Endometrial microvascular endothelial cells (primary cell): Measurements from ENCODE around the gene TRIM44. TPM values are rescaled to one million over a fixed set of nuclear protein-coding genes. Genes with fewer than 3 reads are reported as not detected.
"Not testable (repeated sequence)": the region's sequence is repeated elsewhere in the genome, so short reads cannot be mapped to it uniquely, and the experiment has no call there.

Experiments
- in situ Hi-C: cut with HindIII; loops from 2 replicates; pipeline ENCODE4 v1.10.0; 2017; ENCODE audit warnings: low sequenced_read_pairs, low pct_unique_long_range_greater_than_20kb; ENCODE audit errors: inconsistent ontology term
- total RNA-seq: library from RNA; depleted of rRNA; stranded (reverse); fragments of >200 nt; gene quantifications from one replicate; pipeline ENCODE4 v1.2.3, GENCODE V29; 2015; ENCODE audit errors: inconsistent ontology term

Gene TRIM44
- total RNA-seq, 1 donor from 2014 or later: 30.8 TPM

DNA sequence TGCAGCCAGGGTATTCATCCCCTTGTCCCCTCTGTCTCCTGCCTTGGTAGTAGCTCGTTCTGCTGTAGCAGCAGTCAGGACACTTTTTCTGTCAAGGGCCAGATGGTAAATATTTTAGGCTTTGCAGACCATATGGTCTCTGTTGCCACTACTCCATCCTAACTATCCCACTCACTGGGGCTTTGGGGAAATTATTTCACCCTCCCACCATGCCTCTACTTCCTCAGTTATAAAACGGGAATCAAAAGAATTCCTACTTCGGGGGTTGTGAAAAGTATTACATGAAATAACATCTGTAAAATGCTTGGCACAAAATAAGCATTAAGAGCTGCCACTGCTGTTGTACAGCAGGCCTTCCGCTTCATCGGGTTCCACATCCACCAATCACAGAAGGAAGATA, 191.4 kb downstream of the TRIM44 start:
- in situ Hi-C loops: no loop called here

DNA sequence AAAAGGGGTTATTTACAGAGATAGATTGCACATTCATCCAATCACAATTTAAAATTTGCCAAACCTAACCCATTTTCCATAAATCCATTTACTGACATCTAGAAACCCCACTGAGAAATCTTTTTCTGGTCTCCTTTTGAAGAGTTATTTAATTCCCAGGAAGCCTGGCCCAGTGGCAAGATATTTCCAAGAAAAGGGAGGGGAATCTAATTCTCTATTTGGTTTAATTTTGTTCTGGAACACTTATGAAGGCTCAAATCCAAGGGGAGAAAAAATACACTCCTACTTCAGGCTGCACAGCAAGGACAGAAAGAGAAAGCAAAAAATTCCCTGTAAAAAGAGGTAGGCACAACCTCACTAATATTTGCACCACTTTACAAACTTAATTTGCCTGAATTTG, 193.1 kb downstream of the TRIM44 start:
- in situ Hi-C loops: no loop called here

DNA sequence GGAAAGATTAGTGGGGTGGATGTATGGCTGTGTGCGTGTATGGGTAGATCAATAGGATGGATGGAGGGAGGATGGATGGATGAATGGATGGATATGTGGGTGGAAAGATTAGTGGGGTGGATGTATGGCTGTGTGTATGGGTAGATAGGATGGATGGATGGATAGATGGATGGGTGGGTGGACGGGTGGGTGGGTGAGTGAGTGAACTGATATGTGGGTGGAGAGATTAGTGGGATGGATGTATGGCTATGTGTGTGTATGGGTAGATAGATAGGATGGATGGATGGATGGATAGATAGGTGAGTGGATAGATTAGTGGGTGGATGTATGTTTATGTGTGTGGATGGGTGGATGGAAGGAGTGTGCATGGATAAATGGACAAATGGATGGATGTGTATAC, 193.7 kb downstream of the TRIM44 start:
- in situ Hi-C loops: no loop called here

DNA sequence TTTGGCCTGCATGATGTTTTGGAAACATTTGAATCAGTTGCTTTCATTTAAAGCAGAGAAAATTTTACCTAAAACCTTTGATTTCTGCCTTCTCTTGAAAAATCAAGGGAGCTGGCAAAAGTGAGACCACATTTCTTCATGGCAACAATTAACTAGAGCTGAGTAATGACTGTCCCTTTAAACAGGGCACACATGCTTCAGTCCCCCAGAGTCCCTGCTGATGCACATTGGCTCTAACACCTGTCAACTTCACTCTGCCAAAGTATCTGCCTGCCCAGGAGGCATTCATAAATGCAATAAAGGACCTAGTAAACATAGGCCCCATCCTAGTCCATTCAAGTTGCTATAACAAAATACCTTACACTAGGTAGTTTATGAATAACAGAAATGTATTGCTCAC, 194.2 kb downstream of the TRIM44 start:
- in situ Hi-C loops: no loop called here

DNA sequence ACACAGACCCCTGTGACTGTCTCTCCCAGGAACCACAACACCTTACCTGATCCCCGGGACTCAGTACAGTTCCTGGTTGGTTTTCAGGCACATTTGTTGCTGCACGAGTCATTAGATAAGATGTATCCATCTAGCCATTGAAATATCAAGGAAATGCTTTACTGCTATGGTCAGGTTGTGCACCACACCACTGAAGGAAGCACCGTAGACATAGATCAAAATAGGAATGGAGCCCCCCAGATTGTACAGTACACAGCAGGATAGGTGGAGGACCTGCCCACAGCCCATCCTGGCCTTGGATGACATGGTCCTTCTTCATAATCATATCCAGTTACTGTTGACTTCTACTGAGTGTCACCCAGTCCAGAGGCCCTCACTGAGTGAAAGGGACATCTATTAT, 195.3 kb downstream of the TRIM44 start:
- in situ Hi-C loops: no loop called here

DNA sequence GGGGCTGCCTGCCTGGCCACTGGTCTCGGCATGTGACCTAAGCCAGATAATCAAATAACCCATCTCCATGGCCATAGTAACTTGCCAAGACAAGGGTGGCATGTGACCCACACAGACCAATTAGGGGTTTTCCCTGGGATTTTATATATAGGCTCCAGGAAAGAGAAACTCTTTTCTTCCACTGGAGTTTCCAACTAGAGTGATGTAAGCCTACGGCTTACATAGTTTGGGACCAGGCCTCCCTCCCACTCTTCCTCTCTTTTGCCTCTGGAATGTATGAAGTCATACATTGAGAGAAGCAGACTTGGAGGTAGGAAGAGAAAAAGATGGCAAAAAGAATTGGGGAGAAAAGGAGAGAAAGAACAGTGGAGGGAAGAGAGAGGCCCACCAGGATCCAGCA, 196.7 kb downstream of the TRIM44 start:
- in situ Hi-C loops: no loop called here

DNA sequence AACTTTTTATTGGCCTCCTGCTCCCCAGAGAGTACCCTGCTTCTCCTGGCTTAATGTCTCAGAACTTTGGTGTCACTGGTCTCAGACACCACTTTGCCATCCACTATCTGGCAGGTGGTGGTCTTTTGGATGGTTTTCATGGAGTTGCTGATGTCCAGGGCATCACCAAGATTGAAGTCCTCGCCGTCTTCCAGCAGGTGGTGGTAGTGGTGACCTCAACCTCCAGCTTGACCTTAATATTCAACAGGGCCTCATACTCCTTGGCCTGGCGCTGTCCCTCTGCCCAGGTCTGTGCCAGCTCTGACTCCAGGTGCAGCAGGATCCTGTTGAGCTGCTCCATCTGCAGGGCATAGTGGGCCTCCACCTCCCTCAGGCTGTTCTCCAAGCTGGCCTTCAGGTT, 197.6 kb downstream of the TRIM44 start:
- in situ Hi-C loops: not testable (repeated sequence)

- in situ Hi-C loops: no loop called here
These were observed 198.6 kb downstream of the TRIM44 start for GRCh38 chr11:35861191-35861590.

DNA sequence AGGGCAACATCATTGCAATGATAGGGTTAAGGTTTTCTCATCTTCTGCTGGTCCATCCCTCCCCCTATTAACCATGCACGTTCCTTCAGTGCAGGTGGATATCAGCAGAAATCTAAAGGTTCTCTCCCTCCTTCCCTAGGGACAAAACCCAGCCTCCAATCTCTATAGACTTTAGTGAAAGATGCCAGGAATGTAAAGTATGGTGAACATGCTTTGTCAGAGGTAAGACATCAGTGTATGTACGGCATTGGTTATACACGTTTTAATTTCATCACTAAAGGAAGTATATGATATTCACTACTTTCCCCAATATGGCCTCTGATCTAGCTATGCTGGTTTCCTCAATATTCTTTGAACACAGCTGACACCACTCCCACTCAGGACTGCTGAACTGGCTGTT, 200.1 kb downstream of the TRIM44 start:
- in situ Hi-C loops: no loop called here

- in situ Hi-C loops: no loop called here
These were observed 201.6 kb downstream of the TRIM44 start for GRCh38 chr11:35864131-35864530.

- in situ Hi-C loops: no loop called here
These were observed 204.0 kb downstream of the TRIM44 start for GRCh38 chr11:35866601-35867000.

Other genes starting within 250 kb of the TRIM44 start
- gene SLC1A2, start 243.2 kb upstream of the TRIM44 start, total RNA-seq: not detected
- gene PAMR1, start 137.2 kb upstream of the TRIM44 start, total RNA-seq: 0.37 TPM
- gene FJX1, start 44.3 kb upstream of the TRIM44 start, total RNA-seq: 58.8 TPM